ENCODE data around the gene PRM2. TPM values are rescaled to one million over a fixed set of nuclear protein-coding genes. Genes with fewer than 3 reads are reported as not detected.

PRM2 gene
- total and polyA plus RNA-seq, 2 of the 8 experiments (the other 6 are each of a cell fraction or from before 2014, with no cell fraction given) = not detected

DNA sequence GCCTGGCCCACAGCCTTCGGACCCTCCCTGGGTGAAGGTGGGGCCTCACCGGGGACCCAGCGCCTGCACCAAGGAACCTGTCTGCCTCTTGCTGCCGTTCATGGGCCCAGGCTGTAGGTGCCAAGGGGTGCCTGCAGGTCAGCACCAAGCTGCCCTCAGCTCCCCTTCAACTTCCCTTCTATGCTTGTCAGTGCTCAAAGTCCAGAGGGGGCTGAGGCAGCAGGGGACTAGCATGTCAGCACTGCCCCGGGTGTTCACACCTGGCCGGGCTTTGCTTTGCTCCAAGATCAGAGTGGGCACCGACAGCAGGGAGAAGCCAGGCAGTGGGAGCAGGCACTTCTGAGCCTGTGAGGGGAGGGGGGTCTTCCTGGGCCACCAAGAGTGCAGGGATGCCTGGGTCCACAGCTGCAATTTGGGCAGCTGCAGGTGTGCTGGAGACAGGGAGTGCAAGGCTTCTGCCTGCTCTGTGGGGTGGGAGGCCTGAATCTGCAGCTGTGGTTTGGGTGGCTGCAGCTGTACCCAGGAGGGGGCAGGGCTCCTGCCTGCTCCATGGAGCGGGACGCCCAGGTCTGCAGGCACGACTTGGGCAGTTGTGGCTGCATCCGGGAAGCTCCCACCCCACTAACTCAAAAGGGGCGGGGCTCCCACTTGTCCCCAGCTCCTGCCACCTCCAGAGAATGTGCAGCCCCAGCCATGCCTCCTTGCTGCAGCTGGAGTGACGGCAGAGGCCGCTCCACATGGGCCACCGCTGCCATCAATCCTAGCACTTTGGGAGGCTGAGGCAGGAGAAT is 32.4 kb upstream of the PRM2 start:
- Histone ChIP-seq H3K4me3 (ENCODE audit: extremely low read depth in 1 of 4, insufficient read depth in 2 of 4, low read depth in 3 of 4, low read length in 4 of 4) (no peak overlapping the region), H4K8ac (ENCODE audit: extremely low read depth, insufficient read depth, low read length) (no peak overlapping the region), H2BK15ac (ENCODE audit: low read length) (peak overlapping the region; percentile 72; the same call in 1 of the 2 replicates), H3K14ac (ENCODE audit: insufficient read length) (no peak overlapping the region), H3K79me2 (ENCODE audit: control insufficient read depth in 1 of 2, insufficient read depth in 2 of 2, low read length in 2 of 2) (no peaks in the 10 kb centered on the region), H2BK120ac (replicated peaks; ENCODE audit: low read depth, low read length) (peak overlapping the region; percentile 79), H3K27me3 (replicated peaks in 1 of 4; ENCODE audit: control insufficient read depth in 3 of 4, extremely low read depth in 1 of 4, insufficient read depth in 3 of 4, low read length in 3 of 4) (no peaks in the 10 kb centered on the region), H2BK12ac (ENCODE audit: low read depth, low read length) (peak overlapping the region; percentile 69; the same call in 1 of the 2 replicates), H2AK5ac (ENCODE audit: low read depth, low read length) (peak overlapping the region; percentile 44; the same call in 1 of the 2 replicates), H4K20me1 (replicated peaks in 1 of 2; ENCODE audit: control insufficient read depth in 1 of 2, insufficient read depth in 2 of 2, low read length in 2 of 2) (no peaks in the 10 kb centered on the region), H4K5ac (ENCODE audit: insufficient read length, low read depth, low read length) (no peak overlapping the region), H2AFZ (ENCODE audit: low read length) (no peak overlapping the region), H3K56ac (replicated peaks; ENCODE audit: insufficient read length, low read depth, low read length) (no peak overlapping the region), H2BK5ac (ENCODE audit: low read depth, low read length) (peak overlapping the region; percentile 90; the same call in 1 of the 2 replicates), H3K36me3 (ENCODE audit: control insufficient read depth in 2 of 4, insufficient read depth in 4 of 4, low read length in 3 of 4) (no peaks in the 10 kb centered on the region), H3K9me3 (ENCODE audit: insufficient read depth in 2 of 2, low read depth in 1 of 2, low read length in 1 of 2) (no peaks in the 10 kb centered on the region), H4K91ac (replicated peaks; ENCODE audit: insufficient read length, low read length) (peak overlapping the region; percentile 95), H3K27ac (ENCODE audit: low read depth, low read length) (no peak overlapping the region), H3K4me1 (replicated peaks in 1 of 4; ENCODE audit: control insufficient read depth in 3 of 4, insufficient read depth in 4 of 4, low read length in 3 of 4) (peaks cover 10 to 24% (median 11%) of the 10 kb centered on the region in 4 experiments), H3K79me1 (ENCODE audit: low read depth, low read length) (no peaks in the 10 kb centered on the region), H3K4me2 (ENCODE audit: insufficient read depth in 1 of 2, low read depth in 2 of 2, low read length in 2 of 2) (no peak overlapping the region), H2BK20ac (ENCODE audit: low read length) (peak overlapping the region; percentile 93), H3K18ac (ENCODE audit: extremely low read depth, low read length) (peak overlapping the region; percentile 71; the same call in 1 of the 2 replicates), H3K23ac (ENCODE audit: insufficient read length) (no peak overlapping the region), H3K9ac (replicated peaks in 1 of 4; ENCODE audit: extremely low read depth in 1 of 4, low read depth in 3 of 4, low read length in 3 of 4) (no peak overlapping the region), H3K23me2 (ENCODE audit: low read depth, low read length) (no peaks in the 10 kb centered on the region; the same call in 1 of the 2 replicates), H3K4ac (replicated peaks; ENCODE audit: insufficient read length, low read depth, low read length) (no peak overlapping the region)
- FAIRE-seq (no peak), DNase-seq (ENCODE audit: low read depth in 1 of 2, low spot score in 2 of 2) (no peak)
- ChIA-PET POLR2A (ENCODE audit: partially characterized antibody) (interaction anchor here (0.9 to 1.8 kb wide), 7 partner anchors 11 to 57 kb away, joined by 3 to 6 read pairs (median 4); partner anchors contain the start of gene SOCS1), CTCF (ENCODE audit: partially characterized antibody) (interaction anchor here (0.7 to 2.6 kb wide), 6 partner anchors 11 to 79 kb away, joined by 3 to 7 read pairs (median 4); partner anchors contain the start of gene SOCS1)
- no peak for TF ChIP-seq CBX5 (IDR thresholded peaks at IDR 0.05; ENCODE audit: low read depth, low read length)
- no peak for TF ChIP-seq POLR2A (IDR thresholded peaks at IDR 0.05; ENCODE audit: control extremely low read depth in 1 of 2, low read depth in 2 of 2, low read length in 2 of 2)
- 0 out of 2 replicates have a peak, but pooled peaks have one; percentile 17 for TF ChIP-seq KDM1A (IDR thresholded peaks at IDR 0.05; ENCODE audit: borderline replicate concordance, low read length)
- TF ChIP-seq, protein P1, sequence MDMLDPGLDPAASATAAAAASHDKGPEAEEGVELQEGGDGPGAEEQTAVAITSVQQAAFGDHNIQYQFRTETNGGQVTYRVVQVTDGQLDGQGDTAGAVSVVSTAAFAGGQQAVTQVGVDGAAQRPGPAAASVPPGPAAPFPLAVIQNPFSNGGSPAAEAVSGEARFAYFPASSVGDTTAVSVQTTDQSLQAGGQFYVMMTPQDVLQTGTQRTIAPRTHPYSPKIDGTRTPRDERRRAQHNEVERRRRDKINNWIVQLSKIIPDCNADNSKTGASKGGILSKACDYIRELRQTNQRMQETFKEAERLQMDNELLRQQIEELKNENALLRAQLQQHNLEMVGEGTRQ (IDR thresholded peaks at IDR 0.05; ENCODE audit: low read length) = no peak
- WGBS, 2 experiments (ENCODE audit: extremely low coverage in 1 of 2, insufficient coverage in 1 of 2, insufficient read length in 1 of 2, insufficient replicate concordance in 2 of 2, low coverage in 1 of 2, low lambda C conversion rate in 2 of 2, missing lambda C conversion rate in 1 of 2) = 87% methylated on average over 15 of the region's 15 CpGs; no CpG with 5 or more reads in 1 of the 2 experiments

Measured in H1 (cell line).